SK-N-SH (cell line): ENCODE measurements around the gene DSCAML1.

ENCODE experiments used
- POLR2AphosphoS5 ChIP-seq: IDR thresholded peaks from 2 replicates; pipeline ENCODE4 v1.6.1; 2012; ENCODE audit warnings: low read depth, low read length
- RFX5 ChIP-seq: IDR thresholded peaks from 2 replicates; pipeline ENCODE4 v1.6.1; 2012; ENCODE audit warnings: mild to moderate bottlenecking, improper control_type of control experiment, low read length
- RXRA ChIP-seq: IDR thresholded peaks from 2 replicates; pipeline ENCODE4 v1.4.0; 2012; ENCODE audit warnings: low read depth, mild to moderate bottlenecking, borderline replicate concordance
- SIN3A ChIP-seq: IDR thresholded peaks from 2 replicates; pipeline ENCODE4 v1.6.1; 2012; ENCODE audit warnings: low read depth, mild to moderate bottlenecking, low read length, moderate library complexity, borderline replicate concordance
- TF ChIP-seq, protein P1 (sequence below): IDR thresholded peaks from 2 replicates; pipeline ENCODE4 v1.6.1; 2012; ENCODE audit warnings: mild to moderate bottlenecking, low read depth, low read length, moderate library complexity
- TF ChIP-seq, protein P2 (sequence below): fragments of 150-350 bp; IDR thresholded peaks from 2 replicates; pipeline ENCODE4 v1.6.1; 2017; ENCODE audit warnings: antibody characterized with exemption, low read length, low read depth, borderline replicate concordance
- TF ChIP-seq, protein P3 (sequence below): IDR thresholded peaks from 2 replicates; pipeline ENCODE4 v1.4.0; 2012; ENCODE audit warnings: low read depth
- TF ChIP-seq, protein P4 (sequence below): fragments of 200-600 bp; sonication (generic); IDR thresholded peaks from 2 replicates; pipeline ENCODE4 v1.6.1; 2017; ENCODE audit warnings: antibody characterized with exemption, mild to moderate bottlenecking, moderate library complexity

DNA sequence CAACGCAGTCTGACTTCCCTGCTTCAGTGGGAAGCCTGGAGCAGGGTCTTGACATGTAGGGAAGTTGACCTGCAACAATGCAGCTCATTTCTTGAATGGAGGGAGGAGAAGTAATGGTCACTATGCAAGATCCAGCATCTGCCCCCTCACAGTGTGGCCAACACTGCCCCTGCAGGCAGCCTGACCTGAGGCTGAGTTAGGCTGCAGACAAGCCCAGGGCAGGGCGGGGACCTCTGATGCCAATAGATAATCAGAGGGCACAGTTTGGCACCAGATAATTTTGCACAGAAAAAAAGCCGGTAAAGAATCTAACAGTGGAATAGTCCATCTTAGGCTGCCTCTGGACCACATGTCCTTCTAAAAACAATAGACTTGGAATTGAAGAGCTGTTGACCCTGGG is 182.3 kb downstream of the DSCAML1 start:
- TF ChIP-seq RFX5 = no peak
- TF ChIP-seq, protein P1, sequence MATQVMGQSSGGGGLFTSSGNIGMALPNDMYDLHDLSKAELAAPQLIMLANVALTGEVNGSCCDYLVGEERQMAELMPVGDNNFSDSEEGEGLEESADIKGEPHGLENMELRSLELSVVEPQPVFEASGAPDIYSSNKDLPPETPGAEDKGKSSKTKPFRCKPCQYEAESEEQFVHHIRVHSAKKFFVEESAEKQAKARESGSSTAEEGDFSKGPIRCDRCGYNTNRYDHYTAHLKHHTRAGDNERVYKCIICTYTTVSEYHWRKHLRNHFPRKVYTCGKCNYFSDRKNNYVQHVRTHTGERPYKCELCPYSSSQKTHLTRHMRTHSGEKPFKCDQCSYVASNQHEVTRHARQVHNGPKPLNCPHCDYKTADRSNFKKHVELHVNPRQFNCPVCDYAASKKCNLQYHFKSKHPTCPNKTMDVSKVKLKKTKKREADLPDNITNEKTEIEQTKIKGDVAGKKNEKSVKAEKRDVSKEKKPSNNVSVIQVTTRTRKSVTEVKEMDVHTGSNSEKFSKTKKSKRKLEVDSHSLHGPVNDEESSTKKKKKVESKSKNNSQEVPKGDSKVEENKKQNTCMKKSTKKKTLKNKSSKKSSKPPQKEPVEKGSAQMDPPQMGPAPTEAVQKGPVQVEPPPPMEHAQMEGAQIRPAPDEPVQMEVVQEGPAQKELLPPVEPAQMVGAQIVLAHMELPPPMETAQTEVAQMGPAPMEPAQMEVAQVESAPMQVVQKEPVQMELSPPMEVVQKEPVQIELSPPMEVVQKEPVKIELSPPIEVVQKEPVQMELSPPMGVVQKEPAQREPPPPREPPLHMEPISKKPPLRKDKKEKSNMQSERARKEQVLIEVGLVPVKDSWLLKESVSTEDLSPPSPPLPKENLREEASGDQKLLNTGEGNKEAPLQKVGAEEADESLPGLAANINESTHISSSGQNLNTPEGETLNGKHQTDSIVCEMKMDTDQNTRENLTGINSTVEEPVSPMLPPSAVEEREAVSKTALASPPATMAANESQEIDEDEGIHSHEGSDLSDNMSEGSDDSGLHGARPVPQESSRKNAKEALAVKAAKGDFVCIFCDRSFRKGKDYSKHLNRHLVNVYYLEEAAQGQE = no peak
- no peak for TF ChIP-seq POLR2AphosphoS5
- no peak for TF ChIP-seq SIN3A
- TF ChIP-seq, protein P2, sequence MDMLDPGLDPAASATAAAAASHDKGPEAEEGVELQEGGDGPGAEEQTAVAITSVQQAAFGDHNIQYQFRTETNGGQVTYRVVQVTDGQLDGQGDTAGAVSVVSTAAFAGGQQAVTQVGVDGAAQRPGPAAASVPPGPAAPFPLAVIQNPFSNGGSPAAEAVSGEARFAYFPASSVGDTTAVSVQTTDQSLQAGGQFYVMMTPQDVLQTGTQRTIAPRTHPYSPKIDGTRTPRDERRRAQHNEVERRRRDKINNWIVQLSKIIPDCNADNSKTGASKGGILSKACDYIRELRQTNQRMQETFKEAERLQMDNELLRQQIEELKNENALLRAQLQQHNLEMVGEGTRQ = no peak
- TF ChIP-seq, protein P3, sequence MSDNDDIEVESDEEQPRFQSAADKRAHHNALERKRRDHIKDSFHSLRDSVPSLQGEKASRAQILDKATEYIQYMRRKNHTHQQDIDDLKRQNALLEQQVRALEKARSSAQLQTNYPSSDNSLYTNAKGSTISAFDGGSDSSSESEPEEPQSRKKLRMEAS = no peak
- TF ChIP-seq, protein P4, sequence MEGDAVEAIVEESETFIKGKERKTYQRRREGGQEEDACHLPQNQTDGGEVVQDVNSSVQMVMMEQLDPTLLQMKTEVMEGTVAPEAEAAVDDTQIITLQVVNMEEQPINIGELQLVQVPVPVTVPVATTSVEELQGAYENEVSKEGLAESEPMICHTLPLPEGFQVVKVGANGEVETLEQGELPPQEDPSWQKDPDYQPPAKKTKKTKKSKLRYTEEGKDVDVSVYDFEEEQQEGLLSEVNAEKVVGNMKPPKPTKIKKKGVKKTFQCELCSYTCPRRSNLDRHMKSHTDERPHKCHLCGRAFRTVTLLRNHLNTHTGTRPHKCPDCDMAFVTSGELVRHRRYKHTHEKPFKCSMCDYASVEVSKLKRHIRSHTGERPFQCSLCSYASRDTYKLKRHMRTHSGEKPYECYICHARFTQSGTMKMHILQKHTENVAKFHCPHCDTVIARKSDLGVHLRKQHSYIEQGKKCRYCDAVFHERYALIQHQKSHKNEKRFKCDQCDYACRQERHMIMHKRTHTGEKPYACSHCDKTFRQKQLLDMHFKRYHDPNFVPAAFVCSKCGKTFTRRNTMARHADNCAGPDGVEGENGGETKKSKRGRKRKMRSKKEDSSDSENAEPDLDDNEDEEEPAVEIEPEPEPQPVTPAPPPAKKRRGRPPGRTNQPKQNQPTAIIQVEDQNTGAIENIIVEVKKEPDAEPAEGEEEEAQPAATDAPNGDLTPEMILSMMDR = no peak
- no peak for TF ChIP-seq RXRA
